H1 (cell line): ENCODE results near the gene NFKBIE. TPM values are rescaled to one million over a fixed set of nuclear protein-coding genes. Genes with fewer than 3 reads are reported as not detected.

Source experiments
- CTCF ChIA-PET: fragments of 300-600 bp; sonication (Branson Sonifier 250); formaldehyde crosslinking; loops from one replicate; lab custom pipeline; 2021; ENCODE audit not compliant: partially characterized antibody; lab: Charles Lee
- POLR2A ChIA-PET: fragments of 300-600 bp; sonication (Branson Sonifier 250); formaldehyde crosslinking; loops from one replicate; lab custom pipeline; 2021; ENCODE audit warnings: inconsistent platforms; ENCODE audit not compliant: partially characterized antibody; lab: Charles Lee
- DNase-seq, 2 experiments: peaks; one replicate each; pipeline versions ENCODE4 v3.0.0 to v3.0.0-alpha.2; 2010 to 2022; ENCODE audit warnings: low spot score in 2 of 2, low read depth in 1 of 2, mixed read lengths in 1 of 2
- FAIRE-seq: peaks from 2 replicates; lab custom pipeline; 2011; peaks lifted over from hg19 to GRCh38; lab: Jason Lieb, UNC
- H2AFZ ChIP-seq: 2 replicates; pipeline ENCODE4 v1.8.1; 2012; ENCODE audit warnings: low read length, inconsistent platforms
- H2AK5ac ChIP-seq: 2 replicates; pipeline ENCODE4 v1.6.1; 2013; ENCODE audit warnings: low read depth, low read length
- H2BK120ac ChIP-seq: replicated peaks from 2 replicates; pipeline ENCODE3; 2013; ENCODE audit warnings: low read depth, low read length, inconsistent platforms
- H2BK12ac ChIP-seq: 2 replicates; pipeline ENCODE4 v1.6.1; 2013; ENCODE audit warnings: low read depth, low read length
- H2BK15ac ChIP-seq: 2 replicates; pipeline ENCODE4 v1.6.1; 2013; ENCODE audit warnings: low read length
- H2BK20ac ChIP-seq: 2 replicates; pipeline ENCODE4 v1.6.1; 2013; ENCODE audit warnings: low read length
- H2BK5ac ChIP-seq: 2 replicates; pipeline ENCODE4 v1.6.1; 2013; ENCODE audit warnings: low read depth, low read length
- H3K14ac ChIP-seq: 2 replicates; pipeline ENCODE4 v1.6.1; 2013; ENCODE audit warnings: inconsistent platforms; ENCODE audit not compliant: insufficient read length
- H3K18ac ChIP-seq: 2 replicates; pipeline ENCODE4 v1.6.1; 2013; ENCODE audit warnings: low read length; ENCODE audit errors: extremely low read depth
- H3K23ac ChIP-seq: 2 replicates; pipeline ENCODE4 v1.6.1; 2013; ENCODE audit warnings: inconsistent platforms; ENCODE audit not compliant: insufficient read length
- H3K23me2 ChIP-seq: 2 replicates; pipeline ENCODE4 v1.6.1; 2013; ENCODE audit warnings: low read depth, low read length
- H3K27ac ChIP-seq: 2 replicates; pipeline ENCODE4 v1.6.1; 2011; ENCODE audit warnings: low read depth, low read length, inconsistent platforms
- H3K27me3 ChIP-seq, 4 experiments: replicated peaks in 1 of 4; 1 replicate in 1 of 4; 2 replicates in 3 of 4; pipeline versions ENCODE4 v1.6.1 to v1.8.1; 2011 to 2013; ENCODE audit warnings: low read length in 3 of 4, mild to moderate bottlenecking in 3 of 4, inconsistent platforms in 2 of 4, mixed read lengths in 2 of 4, moderate library complexity in 1 of 4; ENCODE audit not compliant: control insufficient read depth in 3 of 4, insufficient read depth in 3 of 4; ENCODE audit errors: extremely low read depth in 1 of 4
- H3K36me3 ChIP-seq, 4 experiments: 2 replicates each; pipeline versions ENCODE4 v1.6.1 to v1.8.1; 2011 to 2013; ENCODE audit warnings: mild to moderate bottlenecking in 4 of 4, low read length in 3 of 4, moderate library complexity in 2 of 4, control low read depth in 1 of 4, inconsistent platforms in 1 of 4; ENCODE audit not compliant: insufficient read depth in 4 of 4, control insufficient read depth in 2 of 4
- H3K4ac ChIP-seq: replicated peaks from 2 replicates; pipeline ENCODE3; 2013; ENCODE audit warnings: low read length, low read depth, mixed read lengths, inconsistent platforms; ENCODE audit not compliant: insufficient read length
- H3K4me1 ChIP-seq, 4 experiments: replicated peaks in 1 of 4; 1 replicate in 1 of 4; 2 replicates in 3 of 4; pipeline versions ENCODE4 v1.6.1 to v1.8.1; 2011 to 2013; ENCODE audit warnings: low read length in 3 of 4, inconsistent platforms in 2 of 4, mixed read lengths in 1 of 4; ENCODE audit not compliant: insufficient read depth in 4 of 4, control insufficient read depth in 3 of 4
- H3K4me2 ChIP-seq, 2 experiments: 2 replicates each; pipeline versions ENCODE4 v1.6.1 to v1.8.1; 2011 to 2013; ENCODE audit warnings: low read depth in 2 of 2, low read length in 2 of 2, control low read depth in 1 of 2, inconsistent platforms in 1 of 2, mild to moderate bottlenecking in 1 of 2; ENCODE audit not compliant: insufficient read depth in 1 of 2
- H3K4me3 ChIP-seq, 4 experiments: fragments of 200-600, 300-600 bp in 1 of 4; sonication (generic), shearing (Covaris generic), sonication (Bioruptor Twin) in 1 of 4; 2 replicates each; pipeline versions ENCODE4 v1.5.1 to v1.8.1; 2011 to 2016; ENCODE audit warnings: low read length in 4 of 4, low read depth in 3 of 4, control low read depth in 2 of 4, inconsistent platforms in 2 of 4, mild to moderate bottlenecking in 2 of 4, mixed read lengths in 1 of 4, moderate library complexity in 1 of 4; ENCODE audit not compliant: insufficient read depth in 2 of 4; ENCODE audit errors: extremely low read depth in 1 of 4
- H3K56ac ChIP-seq: replicated peaks from 2 replicates; pipeline ENCODE3; 2013; ENCODE audit warnings: low read depth, mild to moderate bottlenecking, mixed read lengths, low read length, inconsistent platforms; ENCODE audit not compliant: insufficient read length
- H3K79me1 ChIP-seq: 2 replicates; pipeline ENCODE4 v1.6.1; 2013; ENCODE audit warnings: low read depth, low read length, control low read depth
- H3K79me2 ChIP-seq, 2 experiments: 2 replicates each; pipeline versions ENCODE4 v1.6.1 to v1.8.1; 2012 to 2013; ENCODE audit warnings: low read length in 2 of 2, mild to moderate bottlenecking in 2 of 2, inconsistent platforms in 1 of 2; ENCODE audit not compliant: insufficient read depth in 2 of 2, control insufficient read depth in 1 of 2
- H3K9ac ChIP-seq, 4 experiments: replicated peaks in 1 of 4; 1 replicate in 1 of 4; 2 replicates in 3 of 4; pipeline versions ENCODE4 v1.6.1 to v1.8.1; 2011 to 2013; ENCODE audit warnings: low read depth in 3 of 4, low read length in 3 of 4, control low read depth in 2 of 4, mild to moderate bottlenecking in 2 of 4, moderate library complexity in 2 of 4, inconsistent platforms in 1 of 4; ENCODE audit errors: extremely low read depth in 1 of 4
- H3K9me3 ChIP-seq, 2 experiments: 2 replicates each; pipeline versions ENCODE4 v1.6.1 to v1.8.1; 2012 to 2013; ENCODE audit warnings: mild to moderate bottlenecking in 2 of 2, moderate library complexity in 2 of 2, control low read depth in 1 of 2, inconsistent platforms in 1 of 2, low read depth in 1 of 2, low read length in 1 of 2, mixed read lengths in 1 of 2; ENCODE audit not compliant: insufficient read depth in 2 of 2
- H4K20me1 ChIP-seq, 2 experiments: replicated peaks in 1 of 2; 2 replicates each; pipeline versions ENCODE3 to v1.8.1; 2011 to 2013; ENCODE audit warnings: inconsistent platforms in 2 of 2, low read length in 2 of 2, mild to moderate bottlenecking in 1 of 2; ENCODE audit not compliant: insufficient read depth in 2 of 2, control insufficient read depth in 1 of 2
- H4K5ac ChIP-seq: 2 replicates; pipeline ENCODE4 v1.6.1; 2013; ENCODE audit warnings: low read length, low read depth, mixed read lengths, inconsistent platforms; ENCODE audit not compliant: insufficient read length
- H4K8ac ChIP-seq: 2 replicates; pipeline ENCODE4 v1.8.0; 2013; ENCODE audit warnings: mild to moderate bottlenecking, moderate library complexity, low read length, inconsistent platforms; ENCODE audit not compliant: insufficient read depth; ENCODE audit errors: extremely low read depth
- H4K91ac ChIP-seq: replicated peaks from 2 replicates; pipeline ENCODE3; 2013; ENCODE audit warnings: low read length, mixed read lengths, inconsistent platforms; ENCODE audit not compliant: insufficient read length
- BRCA1 ChIP-seq: IDR thresholded peaks from 2 replicates; pipeline ENCODE4 v1.6.1; 2012; ENCODE audit warnings: low read depth, low read length, improper control_type of control experiment
- CREB1 ChIP-seq: IDR thresholded peaks from 2 replicates; pipeline ENCODE4 v1.6.1; 2012; ENCODE audit warnings: inconsistent platforms
- FOSL1 ChIP-seq: IDR thresholded peaks from 2 replicates; pipeline ENCODE4 v1.6.1; 2011; ENCODE audit warnings: mild to moderate bottlenecking, low read depth, low read length, moderate library complexity; ENCODE audit not compliant: insufficient read depth
- HDAC2 ChIP-seq, 2 experiments: fragments of 300-600 bp in 1 of 2; sonication (generic) in 1 of 2; IDR thresholded peaks; 2 replicates each; pipeline ENCODE4 v1.6.1; 2011 to 2012; ENCODE audit warnings: low read depth in 2 of 2, low read length in 2 of 2, mild to moderate bottlenecking in 2 of 2, moderate library complexity in 2 of 2, borderline replicate concordance in 1 of 2, inconsistent platforms in 1 of 2
- JUN ChIP-seq: IDR thresholded peaks from 2 replicates; pipeline ENCODE4 v1.6.1; 2011; ENCODE audit warnings: low read depth, mild to moderate bottlenecking, improper control_type of control experiment, low read length
- NRF1 ChIP-seq: IDR thresholded peaks from 2 replicates; pipeline ENCODE4 v1.6.1; 2011; ENCODE audit warnings: mild to moderate bottlenecking, low read depth, low read length, improper control_type of control experiment
- POU5F1 ChIP-seq: IDR thresholded peaks from 2 replicates; pipeline ENCODE4 v1.6.1; 2011; ENCODE audit warnings: low read depth, mild to moderate bottlenecking, low read length, moderate library complexity
- RAD21 ChIP-seq, 2 experiments: IDR thresholded peaks in 1 of 2; conservative IDR thresholded peaks in 1 of 2; 2 replicates each; pipeline ENCODE4 v1.6.1; 2011; ENCODE audit warnings: low read depth in 2 of 2, low read length in 2 of 2, improper control_type of control experiment in 1 of 2, inconsistent platforms in 1 of 2, mild to moderate bottlenecking in 1 of 2, moderate library complexity in 1 of 2
- RBBP5 ChIP-seq: IDR thresholded peaks from 2 replicates; pipeline ENCODE4 v1.7.1; 2012; ENCODE audit warnings: low read depth, mild to moderate bottlenecking, inconsistent platforms, low read length, moderate library complexity, borderline replicate concordance
- SIRT6 ChIP-seq: IDR thresholded peaks from one replicate; pipeline ENCODE4 v1.7.1; 2012; ENCODE audit warnings: low read length, inconsistent platforms
- SUZ12 ChIP-seq: fragments of 200-600 bp; sonication (generic); IDR thresholded peaks from 2 replicates; pipeline ENCODE4 v1.6.1; 2012; ENCODE audit warnings: mild to moderate bottlenecking, inconsistent platforms, low read length, moderate library complexity, mixed read lengths
- TCF12 ChIP-seq: IDR thresholded peaks from 2 replicates; pipeline ENCODE4 v1.6.1; 2011; ENCODE audit warnings: low read depth, mild to moderate bottlenecking, low read length
- ZNF274 ChIP-seq: IDR thresholded peaks from 2 replicates; pipeline ENCODE4 v1.7.0; 2012; ENCODE audit warnings: low read length, borderline replicate concordance; ENCODE audit errors: extremely low read depth
- WGBS, 2 experiments: shearing (Covaris generic) in 1 of 2; methylation state at CpG; one replicate each; pipeline versions ENCODE4 v1.1.6 to v1.1.7; 2013 to 2015; ENCODE audit warnings: low lambda C conversion rate in 2 of 2, mixed read lengths in 2 of 2, inconsistent platforms in 1 of 2, low coverage in 1 of 2, missing lambda C conversion rate in 1 of 2; ENCODE audit not compliant: insufficient replicate concordance in 2 of 2, insufficient coverage in 1 of 2, insufficient read length in 1 of 2; ENCODE audit errors: extremely low coverage in 1 of 2, missing lambda C conversion rate in 1 of 2; 5-methylcytosine and 5-hydroxymethylcytosine counted together
- polyA plus RNA-seq, 7 experiments: library from polyadenylated mRNA; depleted of rRNA in 3 of 7; stranded (reverse) in 5 of 7; unstranded in 2 of 7; fragments of >200 nt in 5 of 7; fragments of 200-250 nt in 2 of 7; gene quantifications; 1 replicate in 5 of 7; 2 replicates in 1 of 7; 4 replicates in 1 of 7; pipeline versions ENCODE4 v1.2.1 to v1.2.3, GENCODE V29; 2011 to 2013; ENCODE audit warnings: missing spikeins in 2 of 7, mixed read lengths in 2 of 7
- total RNA-seq: library from RNA; stranded (reverse); fragmentation: NEBNext Ultra II Directional; extraction: Animal tissue kit (Norgen Biotek cat#: 25700); gene quantifications from 2 replicates; pipeline ENCODE4 v1.2.1, GENCODE V29; 2021

The NFKBIE gene
- total and polyA plus RNA-seq, 2 of the 8 experiments (the other 6 are each of a cell fraction or from before 2014, with no cell fraction given) = 13.5 to 19.2 TPM

DNA sequence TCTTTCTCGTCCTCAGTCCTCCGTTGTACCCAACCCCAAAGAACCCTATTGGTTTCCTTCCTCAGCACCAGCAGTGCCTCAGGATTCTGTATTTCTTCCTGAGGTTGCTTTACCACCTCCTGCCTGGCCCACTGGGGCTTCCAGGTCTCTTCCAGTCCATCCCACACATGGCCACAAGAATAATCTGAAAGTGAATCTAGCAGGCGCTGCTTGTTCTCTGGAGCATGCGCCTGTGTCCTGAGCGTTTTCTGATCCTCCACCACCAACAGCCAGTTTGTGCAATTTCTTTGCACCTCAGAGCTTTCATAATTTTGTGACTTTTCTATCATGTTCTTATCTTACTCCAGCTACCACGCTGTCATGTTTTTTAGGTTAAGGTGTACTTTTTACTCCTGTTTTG is 30.1 kb downstream of the NFKBIE start:
- DNase-seq = no peak
- Histone ChIP-seq H3K9me3 (no peaks in the 10 kb centered on the region), H3K36me3 (peaks cover 27 to 41% (median 38%) of the 10 kb centered on the region in 4 experiments), H2AK5ac (no peak overlapping the region), H4K5ac (no peak overlapping the region), H3K14ac (no peak overlapping the region), H4K8ac (no peak overlapping the region; the same call in 1 of the 2 replicates), H3K56ac (no peak overlapping the region), H2BK120ac (no peak overlapping the region), H3K4ac (no peak overlapping the region), H2BK5ac (no peak overlapping the region), H4K91ac (no peak overlapping the region), H2AFZ (no peak overlapping the region), H3K23ac (no peak overlapping the region), H3K23me2 (peaks cover 4% of the 10 kb centered on the region; the same call in 1 of the 2 replicates), H3K4me3 (no peak overlapping the region), H3K4me2 (no peak overlapping the region), H3K79me1 (peaks cover 3% of the 10 kb centered on the region; the same call in 1 of the 2 replicates), H4K20me1 (peaks cover 6 to 7% of the 10 kb centered on the region in 2 experiments), H3K27me3 (no peaks in the 10 kb centered on the region; a peak in 1 of 7 replicates), H2BK15ac (no peak overlapping the region), H3K4me1 (peaks cover 4 to 15% (median 9%) of the 10 kb centered on the region in 4 experiments; a peak in 6 of 7 replicates), H2BK12ac (no peak overlapping the region), H3K18ac (no peak overlapping the region), H3K79me2 (no peaks in the 10 kb centered on the region), H3K27ac (no peak overlapping the region), H2BK20ac (no peak overlapping the region), H3K9ac (no peak overlapping the region)
- ChIA-PET CTCF (interaction anchor here (0.7 to 19.4 kb wide), 45 partner anchors 10 to 1004 kb away, joined by 3 to 287 read pairs (median 6); partner anchors contain the start of genes CAPN11, HSP90AB1, MRPS18A and MYMX), POLR2A (interaction anchor here (0.9 to 21.0 kb wide), 15 partner anchors 10 to 73 kb away, joined by 3 to 581 read pairs (median 5); partner anchors contain the start of genes HSP90AB1, MYMX, SLC29A1 and SLC35B2)
- WGBS, 2 experiments = 97% methylated on average over 6 of the region's 6 CpGs; no CpG with 5 or more reads in 1 of the 2 experiments
- no peak for FAIRE-seq
- TF ChIP-seq SUZ12 (no peak), FOSL1 (no peak), CREB1 (no peak), TCF12 (no peak), JUN (no peak), RAD21 (IDR thresholded peaks at IDR 0.05 in 1 of 2, conservative IDR thresholded peaks at IDR 0.05 in 1 of 2; ENCODE audit: low read depth in 2 of 2, low read length in 2 of 2) (no peak), NRF1 (no peak), SIRT6 (no peak), HDAC2 (IDR thresholded peaks at IDR 0.05; ENCODE audit: borderline replicate concordance in 1 of 2, low read depth in 2 of 2, low read length in 2 of 2) (no peak), POU5F1 (no peak), ZNF274 (no peak), RBBP5 (no peak), BRCA1 (no peak)
